Posterior vena cava (tissue), 2 donors: ENCODE measurements around the gene MAD1L1. TPM values are rescaled to one million over a fixed set of nuclear protein-coding genes. Genes with fewer than 3 reads are reported as not detected.

Source experiments
- DNase-seq: peaks from one replicate; pipeline ENCODE4 v3.0.0-alpha.2; 2020; ENCODE audit warnings: low spot score
- intact Hi-C, 2 donors: fragments of 100-400 bp; cut with DNase I; formaldehyde crosslinking; loops; one replicate each; pipeline versions ENCODE4 v1.14.1 to v1.14.2; 2022 to 2023
- total RNA-seq, 2 donors: library from RNA; stranded (reverse); fragmentation: NEBNext Ultra II Directional; extraction: Animal tissue kit (Norgen Biotek cat#: 25700); gene quantifications; one replicate each; pipeline ENCODE4 v1.2.1, GENCODE V29; 2021
- donor health status: DM: yes; HTN: yes; CAD: no.
- donor health status: DM: yes; HTN: yes; CAD: no.

Gene MAD1L1
- total RNA-seq, 2 donors from 2014 or later: 17.3 to 24.7 TPM

- DNase-seq: no peak
- intact Hi-C loops: no loop called here
Observed at GRCh38 chr7:2196381-2197378, 36.1 kb downstream of the MAD1L1 start.

DNA sequence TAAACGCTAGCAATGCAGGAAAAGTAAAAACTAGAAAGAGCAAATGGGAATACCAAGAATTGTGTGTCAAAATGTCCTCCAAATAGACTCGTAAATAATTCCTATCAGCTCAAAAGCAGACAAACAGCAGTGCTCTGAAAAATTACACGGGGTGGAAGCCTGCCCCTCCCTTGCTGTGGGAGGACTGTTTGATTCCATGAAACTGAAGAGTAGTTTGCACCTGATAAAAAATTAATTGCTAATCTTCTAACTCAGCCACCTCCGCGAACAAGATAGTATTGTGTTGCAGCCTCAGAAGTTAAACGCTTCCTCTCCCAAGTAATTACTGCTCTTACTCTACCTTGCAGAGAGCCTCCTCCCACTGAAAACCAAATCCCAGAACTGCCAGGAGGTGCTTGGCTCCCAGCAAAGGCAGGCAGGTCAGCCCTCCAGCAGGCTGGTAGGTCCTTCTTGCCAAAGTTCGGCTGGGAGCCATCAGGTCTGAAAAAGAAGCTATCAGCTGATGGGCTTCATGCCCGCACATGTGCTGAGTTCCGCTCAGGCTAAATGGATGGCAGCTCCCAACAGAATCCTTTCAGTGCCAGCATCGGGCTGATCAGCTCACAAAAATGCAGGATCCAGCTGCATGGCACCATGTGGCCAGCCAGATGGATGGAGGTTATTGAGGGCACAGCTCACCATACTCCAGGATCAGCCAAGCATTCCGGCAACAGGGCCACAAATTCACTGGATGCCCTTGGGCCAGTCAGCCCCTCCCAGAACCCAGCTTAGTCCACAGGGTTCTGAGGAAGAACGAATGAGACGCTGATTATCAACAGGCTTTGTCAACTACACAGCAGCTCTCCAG lies 37.1 kb downstream of the MAD1L1 start:
- DNase-seq: no peak
- intact Hi-C loops: no loop called here

- intact Hi-C loops: no loop called here
- no peak for DNase-seq
Observed at GRCh38 chr7:2193575-2194305, 39.0 kb downstream of the MAD1L1 start.

DNA sequence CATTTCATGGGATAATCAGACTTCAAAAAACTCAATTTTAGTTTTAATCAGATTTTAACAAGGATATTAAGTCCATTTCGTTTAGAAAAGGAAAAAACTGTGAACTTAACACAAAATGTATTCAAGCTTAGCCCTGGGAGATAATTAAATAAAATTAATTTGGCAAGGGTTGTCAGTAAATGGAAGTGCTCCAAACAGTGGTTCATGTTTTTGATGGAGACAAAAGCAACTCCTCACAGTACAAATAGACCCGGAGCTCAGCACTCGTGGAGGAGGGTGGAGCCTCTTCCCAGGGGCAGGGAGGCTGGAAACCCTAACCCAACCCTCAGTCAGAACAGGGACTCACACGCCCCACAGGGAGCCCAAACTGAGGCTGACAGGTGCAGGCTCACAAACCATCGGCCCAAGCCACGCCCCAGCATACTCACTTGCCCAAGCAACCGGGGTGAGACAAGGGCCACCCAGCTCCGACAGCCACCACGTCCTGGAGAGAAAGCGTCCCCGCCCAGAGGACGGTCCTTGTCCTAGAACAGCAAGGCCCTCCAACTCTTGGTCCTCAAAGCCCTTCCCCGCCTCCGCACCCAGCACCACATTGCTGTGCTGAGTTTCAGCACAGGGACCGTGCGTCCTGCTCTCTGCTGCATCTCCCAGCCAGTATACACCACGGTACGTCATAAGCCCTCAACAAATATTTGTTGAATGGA lies 39.8 kb downstream of the MAD1L1 start:
- DNase-seq: no peak
- intact Hi-C loops: no loop called here

GRCh38 chr7:2191016-2191415 lies 41.7 kb downstream of the MAD1L1 start:
- DNase-seq: no peak
- intact Hi-C loops: no loop called here

DNA sequence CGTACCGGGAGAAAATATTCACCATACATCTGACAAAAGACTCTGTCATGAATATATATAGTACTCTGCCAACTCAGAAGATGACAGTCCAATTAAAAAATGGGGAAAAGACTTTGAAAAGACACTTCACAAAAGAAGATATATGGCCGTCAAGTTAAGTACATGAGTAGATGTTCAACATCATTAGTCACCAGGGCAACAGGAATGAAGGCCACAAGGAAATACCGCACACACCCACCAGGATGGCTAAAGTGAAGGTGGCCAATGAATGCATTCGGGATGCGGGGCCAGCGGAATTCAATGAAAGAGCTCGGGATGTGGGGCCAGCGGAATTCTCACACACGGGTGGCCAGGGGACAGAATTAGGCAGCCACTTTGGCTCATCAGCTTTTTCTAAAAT lies 42.2 kb downstream of the MAD1L1 start:
- intact Hi-C loops: no loop called here
- DNase-seq: no peak

- intact Hi-C loops: no loop called here
- DNase-seq: no peak
Observed at GRCh38 chr7:2186166-2186565, 46.6 kb downstream of the MAD1L1 start.

GRCh38 chr7:2185715-2186114 lies 47.0 kb downstream of the MAD1L1 start:
- DNase-seq: no peak
- intact Hi-C loops: no loop called here

- no peak for DNase-seq
Observed at GRCh38 chr7:2182461-2182860, 50.3 kb downstream of the MAD1L1 start.

DNA sequence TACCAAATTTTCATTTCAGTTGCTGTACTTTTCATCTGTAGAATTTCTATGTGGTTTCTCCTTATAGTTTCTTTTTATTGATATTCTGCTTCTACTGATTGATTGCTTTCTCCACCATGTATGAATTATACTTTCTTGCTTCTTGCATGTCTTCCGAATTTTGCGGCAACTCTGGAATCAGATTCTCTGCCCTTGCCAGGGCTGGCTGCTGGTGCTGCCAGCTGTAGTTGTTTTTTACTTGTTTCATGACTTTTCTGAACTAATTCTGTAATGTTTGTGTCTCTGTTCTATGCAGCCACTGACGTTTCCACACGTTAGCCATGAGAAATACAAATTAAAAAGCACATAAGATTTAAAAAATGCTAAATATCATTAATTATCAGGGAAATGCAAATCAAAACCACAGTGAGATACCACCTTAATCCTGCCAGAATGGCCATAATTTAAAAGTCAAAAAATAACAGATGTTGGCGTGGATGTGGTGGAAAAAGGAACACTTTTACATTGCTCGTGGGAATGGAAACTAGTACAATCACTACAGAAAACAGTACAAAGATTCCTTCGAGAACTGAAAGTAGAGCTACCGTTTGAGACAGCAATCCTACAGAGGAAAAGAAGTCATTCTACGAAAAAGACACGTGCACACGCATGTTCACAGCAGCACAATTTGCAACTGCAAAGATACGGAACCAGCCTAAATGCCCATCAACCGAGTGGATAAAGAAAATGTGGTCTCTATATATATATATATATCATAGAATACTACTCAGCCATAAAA lies 51.5 kb downstream of the MAD1L1 start:
- intact Hi-C loops: no loop called here
- no peak for DNase-seq

More at GRCh38 chr7:2182461-2182860, 50.3 kb downstream of the MAD1L1 start:
- intact Hi-C loops: no loop called here

DNA sequence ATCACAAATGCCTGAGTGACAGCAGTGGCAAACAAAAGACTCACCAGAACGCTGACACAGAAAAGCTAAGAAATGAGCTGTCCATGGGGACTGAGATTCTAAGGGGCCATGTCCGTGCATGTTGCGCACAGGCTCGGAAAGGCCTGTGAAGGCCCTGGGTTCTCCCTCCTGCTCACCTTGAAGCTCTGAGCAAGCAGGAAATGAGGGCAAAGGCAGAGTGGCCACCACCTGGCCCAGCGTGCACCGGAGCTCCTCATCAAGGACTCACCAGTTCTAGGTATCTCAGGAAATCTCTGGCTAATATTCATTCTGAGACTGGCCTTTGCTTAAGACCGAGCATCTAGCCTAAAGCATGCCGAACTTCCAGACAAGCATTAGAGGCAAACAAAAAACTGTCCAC lies 52.7 kb downstream of the MAD1L1 start:
- intact Hi-C loops: no loop called here
- no peak for DNase-seq

DNA sequence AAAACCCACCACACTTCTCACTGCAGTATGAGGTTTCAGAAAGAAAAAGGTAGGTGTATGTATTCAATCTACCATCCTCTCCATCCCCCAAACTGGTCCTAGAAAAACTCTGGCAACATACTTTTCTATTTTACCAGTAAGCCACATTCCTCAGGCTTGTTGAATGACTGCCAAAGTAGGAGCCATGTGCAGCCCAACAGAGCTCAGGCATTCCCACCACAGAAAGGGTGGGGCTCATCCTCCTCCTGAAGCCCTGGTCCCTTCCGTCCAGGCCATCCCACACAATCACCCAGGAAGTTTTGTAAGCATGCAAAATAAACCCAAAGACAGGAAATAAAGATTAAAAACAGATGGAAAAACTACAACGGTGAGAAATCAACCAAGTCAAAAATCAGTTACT lies 57.2 kb downstream of the MAD1L1 start:
- intact Hi-C loops: no loop called here
- no peak for DNase-seq

DNA sequence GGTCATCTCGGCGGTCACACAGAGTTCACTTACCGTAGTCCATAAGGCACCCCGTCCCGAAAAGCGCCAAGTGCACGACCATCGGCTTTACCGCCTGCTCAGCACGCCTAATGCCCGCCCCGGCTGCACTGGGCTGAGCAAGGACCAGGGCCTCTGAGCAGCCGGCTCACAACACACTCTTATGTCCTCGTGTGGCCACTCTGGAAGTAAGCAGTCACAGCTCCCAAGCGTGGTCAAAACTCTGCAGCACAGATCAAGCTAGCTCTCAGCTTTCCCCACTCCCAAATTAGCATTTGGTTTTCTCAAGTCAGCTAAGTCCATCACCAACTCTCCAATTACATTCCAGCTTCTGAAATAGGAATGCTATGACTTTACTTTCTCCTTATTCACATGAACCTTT lies 57.7 kb downstream of the MAD1L1 start:
- intact Hi-C loops: no loop called here
- no peak for DNase-seq

- intact Hi-C loops: no loop called here
- no peak for DNase-seq
Observed at GRCh38 chr7:2173189-2173827, 59.4 kb downstream of the MAD1L1 start.

GRCh38 chr7:2172311-2173188 lies 60.2 kb downstream of the MAD1L1 start:
- intact Hi-C loops: no loop called here
- DNase-seq: no peak

DNA sequence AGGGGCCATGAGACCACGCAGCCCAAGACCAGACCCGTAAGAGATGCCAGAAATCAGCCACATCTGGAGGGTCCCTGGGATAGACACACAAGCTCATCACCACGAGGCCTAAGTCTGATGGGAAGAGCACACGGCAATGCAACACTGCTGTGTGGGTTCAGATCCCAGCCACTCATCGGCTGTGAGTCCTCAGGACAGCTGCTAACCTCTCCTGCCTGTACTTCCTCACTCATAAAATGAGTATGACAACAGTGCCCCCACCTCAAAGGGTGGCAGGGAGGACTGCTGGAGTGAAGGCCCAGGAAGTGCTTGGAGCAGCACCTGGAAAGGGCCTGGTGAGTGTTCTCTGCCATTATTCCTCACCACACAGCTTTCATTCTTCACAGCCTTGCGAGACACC lies 60.9 kb downstream of the MAD1L1 start:
- no peak for DNase-seq
- intact Hi-C loops: no loop called here
